GM12892 (cell line): ENCODE results near the gene LRCH1.
A peak's percentile ranks its signal among the peaks of the same experiment; 100 is the strongest.

ENCODE experiments used
- DNase-seq: peaks from one replicate; pipeline ENCODE4 v3.0.0; 2011; ENCODE audit not compliant: insufficient read length
- FAIRE-seq: peaks from 2 replicates; lab custom pipeline; 2011; peaks lifted over from hg19 to GRCh38; lab: Jason Lieb, UNC
- POLR2A ChIP-seq: IDR thresholded peaks from 2 replicates; pipeline ENCODE4 v1.6.1; 2011; ENCODE audit warnings: low read depth, low read length, control low read depth
- POLR2AphosphoS5 ChIP-seq: IDR thresholded peaks from 2 replicates; pipeline ENCODE4 v1.6.1; 2011; ENCODE audit warnings: low read depth, low read length, control low read depth
- TAF1 ChIP-seq: IDR thresholded peaks from 2 replicates; pipeline ENCODE4 v1.6.1; 2011; ENCODE audit warnings: low read depth, mild to moderate bottlenecking, control low read depth, low read length, borderline replicate concordance

LRCH1 gene

DNA sequence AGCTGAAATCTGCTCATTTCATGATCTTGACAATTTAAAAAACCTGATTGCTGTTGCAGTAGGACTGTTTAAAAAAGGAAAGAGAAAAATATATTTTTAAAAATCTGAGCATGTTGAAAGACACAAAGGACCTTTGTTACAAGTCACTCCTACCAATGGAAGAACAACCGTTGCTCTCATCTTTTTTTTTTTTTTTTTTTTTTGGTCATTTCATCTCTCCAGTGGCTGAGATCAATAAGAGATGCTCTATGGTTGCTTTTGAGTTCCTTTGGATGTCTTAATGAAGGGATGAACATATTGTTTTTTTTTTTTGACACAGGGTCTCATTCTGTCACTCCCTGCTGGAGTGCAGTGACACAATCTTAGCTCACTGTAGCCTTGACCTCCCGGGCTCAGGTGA lies 29.2 kb downstream of the LRCH1 start:
- no peak for DNase-seq
- FAIRE-seq: no peak
- TF ChIP-seq POLR2A (no peak), TAF1 (no peak), POLR2AphosphoS5 (no peak)

DNA sequence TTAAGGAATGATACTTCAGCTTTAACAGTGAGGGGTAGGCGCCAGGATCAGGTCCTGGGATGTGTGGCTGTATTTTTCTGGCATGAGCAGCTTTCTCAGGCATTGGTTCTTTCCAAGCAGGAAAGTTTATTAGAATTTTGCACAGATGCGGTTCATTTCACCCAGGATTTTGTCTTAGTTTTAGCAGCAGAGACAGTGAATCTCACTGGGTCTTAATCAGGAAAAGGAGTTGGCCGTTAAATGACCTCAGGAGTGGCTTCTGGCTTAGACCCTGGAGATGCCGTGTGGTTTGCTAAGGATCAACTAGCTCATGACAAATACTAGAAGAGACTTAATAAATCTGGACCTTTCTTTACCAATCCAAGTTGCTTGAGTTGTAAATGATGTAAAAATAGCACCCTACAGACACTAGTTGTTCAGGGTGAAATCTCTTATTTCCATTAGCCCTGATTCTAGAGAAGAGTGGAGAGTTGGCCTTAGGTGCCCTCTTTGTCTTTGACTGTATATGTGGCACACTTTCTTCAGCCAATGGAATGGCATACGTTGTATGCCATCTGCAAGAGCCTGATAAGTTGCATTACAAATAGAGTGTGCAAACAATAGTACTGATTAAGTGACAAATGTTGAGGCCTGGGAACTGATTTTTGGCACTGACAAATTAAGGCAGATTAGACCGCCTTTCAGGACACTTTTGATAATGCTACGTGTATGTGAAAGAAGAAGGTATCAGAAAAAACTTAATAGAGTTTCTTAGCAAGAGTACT lies 34.0 kb downstream of the LRCH1 start:
- DNase-seq: no peak
- no peak for TF ChIP-seq POLR2AphosphoS5
- no peak for TF ChIP-seq TAF1
- FAIRE-seq: peak; percentile 5

DNA sequence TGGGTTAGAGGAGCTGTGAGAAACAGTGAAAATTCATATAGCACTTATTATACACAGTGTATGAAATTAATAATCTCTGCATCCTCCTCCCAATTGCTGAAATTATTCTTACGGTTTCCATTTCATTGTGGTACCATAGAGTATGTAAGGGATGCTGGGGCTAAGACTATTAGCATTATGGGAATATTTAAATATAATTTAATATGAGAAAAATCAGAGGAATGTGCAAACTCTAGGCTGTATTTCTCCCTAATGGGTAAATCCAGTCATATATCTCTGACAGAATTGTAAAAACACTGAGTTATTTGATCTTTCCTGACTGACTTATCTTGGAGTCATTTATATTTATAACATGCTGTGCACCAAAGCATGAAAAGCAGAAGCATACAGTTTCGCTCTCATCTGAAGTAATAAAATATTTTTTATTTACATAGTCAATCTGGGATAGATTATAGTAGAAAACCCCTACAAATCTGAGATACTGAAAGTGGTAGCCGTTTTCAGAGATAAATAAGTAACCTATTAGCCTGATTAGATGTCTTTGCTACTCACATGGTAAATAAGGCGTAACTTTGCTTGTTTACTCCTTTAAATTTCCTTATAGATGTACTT lies 34.9 kb downstream of the LRCH1 start:
- DNase-seq: no peak
- FAIRE-seq: no peak
- TF ChIP-seq POLR2AphosphoS5: no peak
- TF ChIP-seq TAF1: no peak

DNA sequence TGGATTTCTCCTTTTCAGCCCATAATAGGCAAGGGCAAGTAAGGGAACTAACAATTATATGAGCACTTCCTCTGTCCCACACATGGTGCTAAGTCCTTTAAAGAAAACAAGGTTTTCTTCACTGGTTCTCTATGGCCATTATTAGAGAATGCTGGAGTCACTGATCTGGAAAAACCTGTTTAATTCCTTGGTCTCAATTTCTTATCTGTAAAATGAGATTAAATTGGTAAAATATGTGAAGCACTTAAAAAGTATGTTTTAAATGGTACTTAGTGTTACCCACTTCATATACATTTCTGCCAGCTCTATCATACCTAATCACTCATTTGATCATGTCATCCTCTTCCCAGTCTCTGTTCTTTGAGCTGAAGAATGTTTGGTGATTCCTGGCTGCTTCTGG lies 39.4 kb downstream of the LRCH1 start:
- FAIRE-seq: no peak
- no peak for DNase-seq
- no peak for TF ChIP-seq POLR2AphosphoS5
- TF ChIP-seq POLR2A: no peak
- TF ChIP-seq TAF1: no peak

DNA sequence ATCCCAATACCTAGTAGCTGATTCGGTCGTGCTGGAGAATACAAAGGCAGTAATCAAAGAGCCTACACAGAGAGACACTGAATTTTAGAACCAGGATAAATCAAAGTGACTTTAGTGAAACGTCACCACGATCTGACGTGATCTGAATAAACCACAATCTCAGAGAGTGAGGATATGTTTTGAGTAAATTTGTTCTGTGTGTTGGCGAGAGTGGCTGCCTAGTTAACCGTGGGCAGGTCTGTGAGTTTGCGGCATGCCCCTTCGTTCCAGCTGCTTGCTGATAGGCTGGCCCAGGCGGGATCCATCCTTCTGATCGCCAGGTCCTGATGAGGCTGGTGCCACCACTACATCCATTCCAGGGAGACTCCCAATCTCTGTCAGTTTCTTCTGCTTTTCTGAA lies 40.4 kb downstream of the LRCH1 start:
- TF ChIP-seq POLR2AphosphoS5 (no peak), TAF1 (no peak), POLR2A (no peak)
- no peak for DNase-seq
- FAIRE-seq: peak; percentile 89

DNA sequence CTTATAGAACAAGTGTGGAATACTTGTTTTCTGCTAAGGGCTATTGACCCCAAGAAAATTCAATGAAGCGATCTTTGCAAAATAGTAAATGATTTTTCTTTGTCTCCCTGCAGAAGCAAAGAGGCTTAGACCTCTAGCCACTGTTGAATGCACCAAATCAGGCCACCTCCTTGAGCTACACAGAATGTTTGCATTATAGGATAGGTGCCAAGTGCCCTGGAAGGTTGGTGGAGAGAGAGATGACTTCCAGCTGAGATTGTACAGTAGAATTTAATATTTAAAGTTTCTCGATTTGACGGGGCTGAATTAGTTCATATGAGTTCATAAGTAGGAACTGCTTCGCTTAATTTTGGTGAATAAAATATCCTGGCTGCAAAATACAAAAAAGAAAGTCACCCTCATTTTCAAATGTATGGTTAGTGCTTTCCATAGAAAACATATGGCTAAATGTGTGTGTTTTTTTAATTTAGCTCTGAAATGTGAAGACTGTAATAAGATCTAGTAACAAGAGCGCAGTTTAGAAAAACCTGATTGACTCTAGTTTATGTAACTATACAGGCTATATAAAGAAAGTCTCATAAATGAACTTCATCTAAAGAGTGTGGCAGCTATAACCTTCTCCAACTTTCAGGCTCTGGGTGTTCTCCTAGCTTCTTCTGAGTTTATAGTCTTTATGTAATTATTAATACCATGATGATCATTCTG lies 41.6 kb downstream of the LRCH1 start:
- no peak for FAIRE-seq
- DNase-seq: no peak
- TF ChIP-seq POLR2A: no peak
- no peak for TF ChIP-seq TAF1
- no peak for TF ChIP-seq POLR2AphosphoS5

DNA sequence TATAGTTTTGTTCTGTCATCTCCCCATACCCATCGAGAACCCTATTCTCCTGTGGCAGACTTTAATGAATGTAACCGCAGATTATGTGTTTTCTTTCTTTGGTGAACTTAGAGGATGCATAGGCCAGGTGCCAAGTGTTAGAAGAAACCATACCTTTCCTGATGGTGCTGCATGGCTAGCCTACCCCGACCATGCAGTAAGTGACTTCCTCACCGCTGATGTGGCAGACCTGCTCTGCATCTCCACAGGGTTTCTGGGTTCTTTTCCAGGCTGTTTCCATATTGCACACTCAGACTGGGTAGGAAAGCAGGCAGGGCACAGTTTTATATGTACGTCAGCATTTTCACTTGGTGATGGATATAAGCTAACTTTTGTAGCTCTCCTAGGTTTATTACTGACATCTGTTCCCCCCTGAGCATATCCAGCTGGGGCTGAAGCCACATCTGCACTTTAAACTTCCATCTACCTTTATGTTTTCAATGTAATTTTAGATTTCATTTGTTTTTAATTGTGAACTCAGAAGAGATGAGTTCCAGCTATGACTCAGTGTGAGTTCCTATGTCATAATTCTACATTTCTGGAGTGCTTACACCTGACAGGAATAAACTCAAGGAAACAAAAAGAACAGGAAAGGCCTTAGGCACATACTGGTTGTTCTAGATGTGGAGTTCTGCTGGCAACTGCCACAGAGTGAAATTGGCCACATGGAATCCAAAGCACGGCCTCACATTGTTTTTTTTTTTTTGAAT lies 42.3 kb downstream of the LRCH1 start:
- DNase-seq: no peak
- TF ChIP-seq TAF1: no peak
- no peak for FAIRE-seq

DNA sequence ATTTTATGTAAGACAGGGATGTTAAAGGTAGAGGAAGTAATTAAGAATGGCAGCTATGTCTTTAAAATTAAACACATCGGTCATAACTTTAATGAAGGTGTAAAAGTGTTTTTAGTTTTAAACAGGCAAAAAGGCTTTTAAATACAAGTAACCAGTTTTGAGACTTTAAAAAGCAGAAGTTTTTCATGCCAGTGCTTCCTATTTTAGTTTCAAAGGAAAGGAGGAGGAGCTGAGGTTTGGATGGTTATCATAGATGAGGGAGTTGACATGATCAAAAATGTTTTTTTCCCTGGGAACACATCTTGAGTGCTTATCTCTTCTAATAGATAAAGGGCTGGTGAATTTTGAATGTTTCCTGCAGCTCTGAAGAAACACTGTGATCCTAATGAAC lies 42.9 kb downstream of the LRCH1 start:
- FAIRE-seq (peak; percentile 27), DNase-seq (no peak)
- TF ChIP-seq POLR2A (no peak), TAF1 (no peak), POLR2AphosphoS5 (no peak)

DNA sequence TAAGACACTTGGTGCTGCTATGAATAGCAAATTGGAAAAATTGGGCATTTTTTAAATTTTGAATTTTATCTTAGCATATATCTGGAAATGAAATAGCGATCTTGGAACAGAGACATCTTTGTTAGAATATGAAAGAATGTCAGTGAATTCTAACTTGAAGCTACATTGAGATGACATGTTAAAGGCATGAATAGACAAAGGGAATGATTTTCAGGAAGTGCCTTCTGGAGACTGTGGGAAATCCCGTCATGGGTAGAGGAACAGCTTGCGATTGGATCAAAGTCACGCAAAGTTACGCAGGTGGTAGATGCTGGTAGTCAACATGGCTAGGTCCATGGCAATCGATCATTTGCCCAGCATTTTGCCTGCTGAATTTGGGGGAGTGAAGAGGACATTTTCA lies 43.5 kb downstream of the LRCH1 start:
- TF ChIP-seq POLR2A (no peak), POLR2AphosphoS5 (no peak), TAF1 (no peak)
- FAIRE-seq (peak; percentile 73), DNase-seq (no peak)

DNA sequence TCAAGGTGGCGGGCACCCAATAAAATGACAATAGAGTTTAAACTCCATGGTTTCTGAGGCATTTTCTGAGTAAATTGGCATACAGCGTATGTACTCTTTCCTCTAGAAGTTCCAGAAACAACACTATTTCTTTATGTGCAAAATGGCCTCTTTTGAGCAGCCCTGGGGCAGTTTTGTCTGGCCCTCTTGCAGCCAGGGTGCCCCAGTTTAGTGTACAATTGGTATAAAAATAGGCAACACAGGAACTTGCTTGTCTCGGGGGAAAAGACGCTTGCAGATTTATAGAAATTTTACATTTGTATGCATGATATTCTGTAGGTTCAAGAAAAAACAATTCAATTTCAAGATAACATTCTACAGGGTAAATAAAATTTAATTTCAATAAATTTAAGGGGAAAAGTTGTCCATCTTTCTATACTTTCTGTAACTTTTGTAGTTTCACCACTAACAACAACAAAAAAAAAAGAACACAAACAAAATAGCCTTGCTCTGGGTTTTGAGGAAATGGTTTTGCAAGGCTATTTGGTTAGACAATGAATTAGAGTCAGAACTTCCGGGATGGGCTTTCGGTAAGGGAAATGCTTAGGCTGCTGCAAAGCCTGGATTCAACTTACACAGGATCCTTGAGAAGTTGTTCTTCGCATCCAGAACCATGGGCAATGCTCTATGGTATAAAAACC lies 45.3 kb downstream of the LRCH1 start:
- DNase-seq (no peak), FAIRE-seq (peak; percentile 67)
- TF ChIP-seq TAF1 (no peak), POLR2A (no peak), POLR2AphosphoS5 (no peak)

DNA sequence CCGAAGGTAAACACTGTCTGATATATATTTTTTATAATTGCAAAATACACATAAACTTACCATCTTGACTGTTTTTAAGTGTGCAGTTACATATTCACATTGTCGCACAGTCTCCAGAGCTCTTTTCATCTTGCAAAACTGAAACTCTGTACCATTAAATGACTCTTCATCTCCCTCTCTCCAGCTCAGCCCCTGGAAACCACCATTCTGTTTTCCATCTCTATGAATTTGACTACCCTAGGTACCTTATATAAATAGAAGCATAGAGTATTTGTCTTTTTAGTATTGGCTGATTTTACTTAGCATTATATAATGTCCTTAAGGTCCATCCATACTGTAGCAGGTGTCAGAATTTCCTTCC lies 45.8 kb downstream of the LRCH1 start:
- peak; percentile 14 for FAIRE-seq
- TF ChIP-seq POLR2A: no peak

More for the DNA sequence above, 45.8 kb downstream of the LRCH1 start:
- DNase-seq: no peak
